RWPE1 (cell line): ENCODE measurements around the gene DOHH.

ENCODE experiments used
- CTCF ChIA-PET: fragments of 350-600 bp; sonication (Branson Sonifier 250); formaldehyde crosslinking; extraction: SDS; loops from one replicate; lab custom pipeline; 2021; lab: Yijun Ruan, JAX
- POLR2A ChIA-PET: fragments of 400-600 bp; formaldehyde crosslinking; extraction: SDS; loops from one replicate; lab custom pipeline; 2020; ENCODE audit warnings: antibody characterized with exemption; ENCODE audit not compliant: low non-redundant PET; lab: Yijun Ruan, JAX
- DNase-seq: peaks from one replicate; pipeline ENCODE4 v3.0.0; 2012; ENCODE audit warnings: low spot score
- H3K27ac ChIP-seq: fragments of 450-650 bp; 2 replicates; pipeline ENCODE4 v1.5.1; 2017
- CTCF ChIP-seq: fragments of 450-650 bp; conservative IDR thresholded peaks from 2 replicates; pipeline ENCODE4 v1.5.1; 2017; ENCODE audit warnings: low read depth, mild to moderate bottlenecking

The DOHH gene

DNA sequence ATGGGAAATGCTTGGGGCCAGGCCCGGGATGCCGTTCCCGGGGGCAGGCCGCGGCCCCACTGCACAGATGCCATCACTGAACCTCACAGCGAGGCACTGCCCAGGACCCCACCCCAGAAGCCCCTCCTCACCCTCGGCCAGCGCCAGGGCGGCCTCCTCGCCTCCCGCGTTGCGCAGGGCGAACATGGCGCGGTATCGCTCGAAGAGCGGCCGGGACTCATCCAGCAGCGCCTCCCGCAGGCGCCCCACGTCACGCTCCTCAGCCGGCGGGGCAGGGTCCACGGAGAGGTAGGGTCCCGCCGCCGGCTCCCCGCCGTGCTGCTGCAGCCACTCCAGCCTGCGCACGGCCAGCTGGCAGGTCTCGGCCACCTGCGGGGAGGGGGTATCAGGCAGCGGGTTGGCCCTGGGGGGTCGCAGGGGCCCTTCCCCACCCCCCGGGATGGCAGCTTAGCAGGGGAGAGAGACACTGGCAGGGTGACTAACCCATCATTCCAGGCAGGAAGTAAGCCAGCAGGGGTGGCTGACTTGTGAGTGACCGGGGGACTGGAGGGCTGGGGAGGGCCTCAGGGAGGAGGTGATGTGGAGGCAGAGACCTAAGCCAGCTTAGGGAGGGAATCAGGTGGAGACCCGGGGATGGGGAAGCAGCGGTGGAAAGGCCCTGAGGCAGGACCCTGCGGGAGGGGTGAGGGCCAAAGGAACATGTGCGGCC lies 8.2 kb downstream of the DOHH start:
- TF ChIP-seq CTCF: no peak
- DNase-seq: no peak
- ChIA-PET POLR2A (no interaction called here), CTCF (interaction anchor here (0.5 kb wide), 1 partner anchor 53 kb away, joined by 3 read pairs; no protein-coding TSS in a partner anchor)
- H3K27ac ChIP-seq: no peak overlapping the region

GRCh38 chr19:3491396-3492119 lies 8.9 kb downstream of the DOHH start:
- DNase-seq: no peak
- no peak for TF ChIP-seq CTCF
- ChIA-PET CTCF (interaction anchor here (0.5 kb wide), 1 partner anchor 53 kb away, joined by 3 read pairs; no protein-coding TSS in a partner anchor), POLR2A (no interaction called here)
- no peak overlapping the region for H3K27ac ChIP-seq

- CTCF ChIA-PET: no interaction called here
Measured at GRCh38 chr19:3483226-3483628, 17.2 kb downstream of the DOHH start, which contains the start of gene SMIM44. Gene SMIM44 (minus strand): TSS chr19:3483441. CDS start chr19:3483403, 38 bp downstream.

GRCh38 chr19:3482507-3483225 lies 17.8 kb downstream of the DOHH start:
- POLR2A ChIA-PET: no interaction called here
- no peak for DNase-seq
- no peak for TF ChIP-seq CTCF
- CTCF ChIA-PET: interaction anchor here (0.6 kb wide), 1 partner anchor 175 kb away, joined by 8 read pairs; no protein-coding TSS in a partner anchor
- H3K27ac ChIP-seq: 0 out of 2 replicates have a peak overlapping the region, but pooled peaks have one; percentile 4

More at GRCh38 chr19:3483226-3483628, 17.2 kb downstream of the DOHH start, which contains the start of gene SMIM44:
- POLR2A ChIA-PET: no interaction called here
- no peak for DNase-seq
- TF ChIP-seq CTCF: no peak
- 0 out of 2 replicates have a peak within 1 kb of the TSS, but pooled peaks have one; percentile 4 for H3K27ac ChIP-seq

DNA sequence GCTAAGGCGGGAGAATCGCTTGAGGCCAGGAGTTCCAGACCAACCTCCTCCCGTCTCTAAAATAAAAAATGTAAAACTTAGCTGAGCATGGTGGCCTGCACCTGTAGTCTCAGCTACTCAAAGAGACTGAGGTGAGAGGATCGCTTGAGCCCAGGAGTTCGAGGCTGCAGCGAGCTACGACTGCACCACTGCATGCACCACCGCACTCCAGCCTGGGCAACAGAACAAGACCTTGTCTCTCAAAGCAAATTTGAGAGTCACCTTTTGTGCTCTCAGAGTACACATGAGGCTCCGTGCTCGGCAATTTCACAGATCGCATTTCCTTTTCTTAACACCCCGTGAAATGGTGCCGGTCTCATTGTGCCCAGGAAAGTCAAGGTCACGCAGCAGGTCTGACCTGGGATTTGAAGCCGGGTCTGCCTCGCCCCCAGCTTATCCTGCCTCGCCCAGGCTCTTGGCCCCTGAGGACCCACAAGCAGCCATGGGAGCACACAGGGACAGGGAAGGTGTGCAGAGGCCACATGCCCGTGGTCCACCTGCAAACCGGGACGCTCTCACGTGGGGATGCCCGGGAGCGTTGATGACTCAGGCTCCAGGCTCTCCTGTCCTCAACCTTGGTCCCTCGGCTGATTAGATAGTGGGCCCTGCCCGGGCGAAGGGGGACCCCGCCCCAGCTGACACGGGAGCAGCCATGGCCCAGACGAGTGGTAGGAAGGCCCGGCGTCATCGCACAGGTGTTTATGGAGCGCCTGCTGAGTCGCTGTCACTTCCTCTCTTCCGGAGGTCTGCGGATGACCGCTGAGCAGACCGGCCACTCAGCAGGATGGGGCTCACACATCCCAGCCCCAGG lies 19.0 kb downstream of the DOHH start:
- ChIA-PET CTCF (no interaction called here), POLR2A (no interaction called here)
- no peak for DNase-seq
- H3K27ac ChIP-seq: no peak overlapping the region
- no peak for TF ChIP-seq CTCF
